ENCODE data around the gene SH3PXD2A.
"Not testable (repeated sequence)": the region's sequence is repeated elsewhere in the genome, so short reads cannot be mapped to it uniquely, and the experiment has no call there.

SH3PXD2A gene

DNA sequence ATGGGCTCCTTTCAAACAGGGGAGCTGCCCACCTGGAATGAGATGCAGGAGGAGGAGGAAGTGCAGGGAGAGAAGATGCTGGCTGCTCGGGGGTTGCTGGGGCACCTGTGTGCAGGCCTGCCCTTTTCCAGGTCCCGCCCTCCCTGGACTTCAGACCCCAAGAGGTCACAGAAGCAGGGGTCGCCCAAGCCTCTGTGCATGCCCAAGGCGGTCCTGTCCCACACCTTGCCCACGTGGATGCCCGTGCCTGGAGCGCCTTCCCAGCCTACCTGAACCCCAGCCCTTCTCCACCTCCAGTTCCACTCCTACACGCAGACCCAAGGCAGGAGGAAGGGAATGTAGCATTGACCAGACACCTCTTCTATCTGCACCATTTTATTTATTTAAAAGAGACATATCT, 71.3 kb downstream of the SH3PXD2A start:
- no peak for DNase-seq

DNA sequence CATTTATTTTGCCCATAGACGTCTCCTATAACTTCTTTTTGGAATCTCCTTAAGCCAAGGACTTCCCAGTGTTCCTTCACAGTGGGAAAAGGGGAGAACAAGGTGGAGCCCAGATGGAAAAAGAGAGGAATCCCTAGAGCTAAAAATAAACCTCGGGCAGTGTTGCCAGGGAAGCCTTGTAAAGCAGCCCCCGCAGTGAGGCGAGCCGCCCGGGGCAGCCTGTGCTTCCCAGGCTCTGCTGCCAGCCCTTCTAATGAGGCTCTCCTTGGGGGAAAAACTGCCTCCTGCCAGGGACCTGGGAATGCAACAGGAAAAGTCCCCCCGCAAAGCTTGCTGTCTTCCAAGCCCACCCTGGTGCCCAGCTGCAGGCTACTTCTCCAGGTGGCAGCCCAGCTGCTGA, 71.7 kb downstream of the SH3PXD2A start:
- no peak for DNase-seq

DNA sequence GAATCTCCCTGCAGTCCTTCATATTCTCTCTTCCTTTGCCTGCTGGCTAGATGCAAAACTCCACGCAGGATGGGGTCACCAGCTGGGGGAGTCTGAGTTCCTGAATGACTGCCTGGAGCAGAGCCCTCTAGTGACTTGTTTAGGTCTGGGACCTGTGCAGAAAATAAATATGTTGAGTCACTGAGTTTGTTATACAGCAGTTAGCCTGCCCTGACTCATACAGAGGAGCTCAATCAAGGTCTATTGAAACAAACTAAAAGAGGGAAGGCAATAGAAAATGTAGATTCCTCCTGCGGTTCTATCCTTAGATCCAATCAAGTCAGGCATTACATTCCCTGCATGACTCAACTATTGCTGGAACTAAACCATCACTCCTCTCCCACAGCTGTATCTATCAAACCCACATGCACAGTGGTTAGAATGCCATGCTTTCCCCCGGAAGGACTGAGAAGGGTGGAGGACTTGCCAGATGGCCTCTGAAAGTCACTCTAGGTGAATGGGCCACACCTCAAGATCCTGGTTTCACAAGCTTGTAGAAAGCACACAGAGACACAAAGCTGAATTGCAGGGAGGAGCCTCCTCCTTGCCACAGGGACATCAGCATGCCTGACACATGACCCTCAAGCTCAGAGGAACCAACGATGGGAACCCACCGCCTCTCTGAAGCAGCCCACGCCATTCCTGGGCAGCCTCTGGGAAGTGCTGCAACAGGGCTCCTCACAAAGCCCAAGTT, 73.9 kb downstream of the SH3PXD2A start:
- DNase-seq, result no peak

DNA sequence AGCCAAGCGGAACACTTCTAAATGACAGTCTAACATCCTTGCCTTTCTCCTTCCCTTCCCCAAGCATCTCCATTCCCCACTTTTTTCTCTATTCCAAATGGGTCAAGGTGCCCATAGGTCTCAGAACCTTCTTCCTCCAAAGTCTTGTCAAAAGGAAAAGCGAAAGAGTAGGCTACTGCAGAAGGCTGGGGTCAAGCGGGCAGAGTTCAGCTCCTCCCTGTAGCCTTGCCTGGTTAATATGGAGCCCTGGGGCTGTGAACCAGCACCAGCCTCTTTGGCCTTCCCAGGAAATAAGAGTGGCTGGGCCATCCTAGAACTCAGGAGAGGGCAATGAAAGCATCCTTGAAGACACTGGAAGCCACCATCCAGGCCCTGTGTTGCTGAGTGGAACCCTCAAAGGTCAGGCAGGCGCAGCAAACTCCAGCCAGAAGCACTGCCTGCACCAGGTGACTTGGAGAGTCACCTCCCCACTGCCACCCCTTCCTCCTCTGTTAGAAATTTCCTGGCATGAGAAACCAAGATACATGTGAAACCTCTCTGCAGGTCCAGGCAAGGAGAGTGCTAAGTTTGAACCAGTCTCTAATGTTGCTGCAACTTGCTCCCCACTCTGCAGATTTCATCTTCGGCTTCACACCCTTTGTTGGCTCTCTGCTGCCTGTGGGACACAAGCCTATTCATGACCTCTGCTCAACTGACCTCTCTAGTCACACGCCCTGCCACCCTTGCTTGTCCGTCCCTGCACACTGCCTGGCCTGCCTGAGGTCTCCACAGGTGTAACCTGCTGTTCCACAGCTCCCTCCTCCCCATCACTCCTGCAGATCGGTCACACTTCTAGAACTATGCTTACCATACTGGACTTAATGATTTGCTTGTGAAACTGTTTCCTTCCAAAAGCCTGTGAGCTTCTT, 74.9 kb downstream of the SH3PXD2A start:
- no peak for DNase-seq

DNA sequence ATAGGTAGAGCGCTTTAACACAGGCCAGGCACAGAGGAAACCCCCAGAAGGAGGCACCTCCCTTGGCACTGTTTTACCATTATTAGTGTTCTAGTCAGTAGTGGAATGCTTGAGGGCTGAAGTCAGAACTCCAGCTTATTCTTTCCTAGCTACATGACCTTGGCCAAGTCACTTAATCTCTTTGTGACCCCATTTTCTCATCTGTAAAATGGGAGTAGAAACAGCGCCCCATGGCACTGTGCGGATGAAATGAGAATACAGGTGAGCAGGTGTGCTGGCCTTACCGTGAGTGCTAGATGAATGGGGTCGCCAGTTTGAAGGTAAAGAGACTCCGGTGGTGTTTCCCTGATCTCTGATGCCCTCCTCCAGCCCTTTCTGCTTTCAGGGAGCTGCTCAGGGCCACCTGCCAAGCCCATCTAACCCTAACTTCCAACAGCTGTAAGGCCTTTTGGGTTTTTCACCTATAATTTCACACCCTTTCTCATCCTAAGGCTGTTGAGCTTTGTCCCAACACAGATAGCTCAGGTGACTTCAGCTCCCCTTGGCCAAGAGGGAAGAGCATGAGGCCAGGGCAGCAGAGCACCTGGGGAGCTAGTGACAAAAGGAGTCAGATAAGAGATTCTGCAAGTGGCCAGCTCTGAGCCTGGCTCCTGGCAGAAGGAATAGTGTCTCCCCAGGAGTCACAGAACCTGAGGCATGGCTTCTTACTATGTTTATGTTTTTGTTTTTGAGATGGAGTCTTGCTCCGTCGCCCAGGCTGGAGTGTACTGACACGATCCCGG, 76.8 kb downstream of the SH3PXD2A start:
- DNase-seq, result no peak

DNA sequence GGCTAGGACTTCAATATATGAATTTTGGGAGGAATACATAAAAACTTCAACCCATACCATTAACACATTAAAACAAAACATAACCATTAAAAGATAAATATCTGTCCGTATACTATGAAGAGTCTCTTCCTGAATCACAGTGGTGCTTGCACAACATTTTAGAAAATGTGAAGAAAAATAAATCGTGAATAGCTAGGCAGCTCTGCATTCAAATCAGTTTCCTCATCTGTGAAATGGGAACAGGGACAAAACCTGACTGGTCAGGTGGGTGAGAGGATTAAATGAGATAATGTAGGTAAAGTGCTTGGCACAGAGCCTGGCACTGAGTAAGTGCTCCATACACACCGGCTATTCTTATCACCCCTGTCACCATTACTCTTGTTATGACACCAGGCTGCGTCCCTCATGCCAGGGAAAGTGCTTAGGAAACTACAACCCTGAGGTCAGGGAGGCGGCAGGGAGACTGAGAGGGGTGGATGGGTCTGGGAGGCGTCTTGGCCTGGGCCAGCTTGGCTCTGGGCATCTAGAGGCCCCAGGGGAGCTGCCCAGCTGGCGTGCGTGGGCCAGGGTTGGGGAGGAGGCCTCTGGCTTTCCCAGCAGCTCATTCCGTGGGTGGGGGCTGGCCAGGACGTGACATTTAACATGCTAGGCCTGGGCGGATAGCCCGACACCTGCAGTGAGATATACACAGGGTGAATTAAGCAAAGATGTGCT, 78.3 kb downstream of the SH3PXD2A start:
- DNase-seq, result no peak

DNA sequence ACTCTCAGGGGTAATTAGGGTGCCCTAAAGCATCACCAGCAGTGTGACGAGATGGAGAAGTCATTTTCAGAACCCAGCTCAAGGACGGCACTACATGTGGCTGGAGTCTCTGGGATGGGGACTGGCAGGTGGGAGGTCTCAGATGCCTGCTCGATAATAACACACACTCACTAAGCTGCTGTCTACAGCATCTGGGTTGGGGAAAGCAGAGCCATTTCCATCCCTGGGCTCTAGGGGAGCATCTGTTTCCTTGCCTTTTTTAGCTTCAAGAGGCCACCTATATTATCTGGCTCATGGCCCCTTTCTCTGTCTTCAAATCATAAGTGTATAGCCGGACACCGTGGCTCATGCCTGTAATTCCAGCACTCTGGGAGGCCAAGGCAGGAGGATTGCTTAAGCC, 79.6 kb downstream of the SH3PXD2A start:
- DNase-seq, result no peak

DNA sequence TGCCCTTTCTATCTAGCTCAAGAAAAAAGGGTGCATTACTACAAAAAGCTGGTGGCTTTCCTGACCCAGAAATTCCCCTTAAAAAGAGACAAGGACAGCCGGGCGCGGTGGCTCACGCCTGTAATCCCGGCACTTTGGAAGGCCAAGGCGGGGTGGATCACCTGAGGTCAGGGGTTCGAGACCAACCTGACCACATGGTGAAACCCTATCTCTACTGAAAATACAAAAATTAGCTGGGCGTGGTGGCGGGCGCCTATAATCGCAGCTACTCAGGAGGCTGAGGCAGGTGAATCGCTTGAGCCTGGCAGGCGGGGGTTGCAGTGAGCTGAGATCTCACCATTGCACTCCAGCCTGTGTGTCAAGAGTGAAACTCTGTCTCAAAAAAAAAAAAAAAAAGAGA, 82.5 kb downstream of the SH3PXD2A start:
- not testable (repeated sequence) for DNase-seq

DNA sequence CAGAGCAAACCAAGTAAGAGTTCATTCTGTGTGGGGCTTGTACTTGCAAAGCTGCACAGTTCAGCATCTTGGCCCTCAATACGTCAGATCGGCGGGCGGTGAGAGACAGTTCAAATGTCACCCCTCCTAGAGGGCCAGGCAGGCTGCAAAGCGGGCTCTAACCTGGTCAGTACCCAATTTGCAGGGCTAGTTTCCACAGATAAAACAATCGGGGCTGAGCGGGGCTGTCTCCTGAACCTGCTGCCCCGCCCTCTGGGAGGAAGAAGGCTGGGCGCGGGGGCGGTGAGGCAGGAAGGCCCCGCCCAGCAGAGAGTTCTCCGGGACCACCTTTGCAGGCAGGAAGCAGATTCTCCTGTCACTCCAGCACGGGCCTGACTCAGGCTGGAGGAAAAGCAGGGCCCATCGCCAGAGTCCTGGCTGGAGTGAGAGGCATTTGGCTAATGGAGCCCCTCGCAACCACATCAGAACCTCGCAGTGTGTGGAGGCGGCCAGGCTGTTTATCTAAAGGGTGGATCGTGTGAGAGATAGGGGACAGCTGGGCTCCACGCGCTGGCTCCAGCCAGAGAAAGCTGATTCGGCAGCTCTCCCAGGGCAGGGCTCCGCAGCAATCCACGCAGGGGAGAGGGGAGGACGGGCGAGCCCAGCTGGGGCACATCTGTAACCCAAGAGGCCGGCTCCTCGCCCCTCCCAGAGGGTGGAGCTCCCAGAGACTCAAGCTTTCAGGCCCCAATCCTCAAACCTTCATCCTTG, 83.1 kb downstream of the SH3PXD2A start:
- peak in 3 of 4 experiments; percentile 16 to 46 (median 31) for DNase-seq

DNA sequence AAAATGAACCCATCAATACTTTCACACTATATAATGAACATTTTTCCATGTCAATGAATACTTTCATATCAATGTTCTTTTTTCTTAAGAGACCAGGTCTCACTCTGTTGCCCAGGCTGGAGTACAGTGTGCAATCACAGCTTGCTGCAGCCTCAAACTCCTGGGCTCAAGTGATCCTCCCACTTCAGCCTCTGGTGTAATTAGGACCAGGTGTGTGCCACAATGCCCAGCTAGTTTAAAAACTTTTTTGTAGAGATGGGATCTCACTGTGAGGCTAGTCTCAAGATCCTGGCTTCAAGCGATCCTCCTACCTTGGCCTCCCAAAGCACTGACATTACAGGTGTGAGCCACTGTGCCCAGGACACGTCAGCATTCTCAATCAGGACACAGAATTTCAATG, 85.2 kb downstream of the SH3PXD2A start:
- DNase-seq, result no peak

DNA sequence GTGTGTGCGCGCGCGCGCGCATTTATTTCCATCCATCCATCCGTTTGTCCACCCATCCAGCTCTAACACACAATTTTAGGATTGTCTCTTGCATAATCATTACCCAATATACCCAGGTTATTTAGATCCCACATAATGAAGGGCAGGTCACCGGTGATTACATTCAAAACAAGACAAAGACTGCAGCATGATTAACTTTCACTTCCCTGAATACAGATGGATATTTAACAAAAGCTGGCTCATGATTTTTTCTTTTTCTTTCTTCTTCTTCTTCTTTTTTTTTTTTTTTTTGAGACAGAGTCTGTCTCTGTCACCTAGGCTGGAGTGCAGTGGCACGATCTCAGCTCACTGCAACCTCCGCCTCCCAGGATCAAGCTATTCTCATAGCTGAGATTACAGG, 86.2 kb downstream of the SH3PXD2A start:
- DNase-seq, result no peak

DNA sequence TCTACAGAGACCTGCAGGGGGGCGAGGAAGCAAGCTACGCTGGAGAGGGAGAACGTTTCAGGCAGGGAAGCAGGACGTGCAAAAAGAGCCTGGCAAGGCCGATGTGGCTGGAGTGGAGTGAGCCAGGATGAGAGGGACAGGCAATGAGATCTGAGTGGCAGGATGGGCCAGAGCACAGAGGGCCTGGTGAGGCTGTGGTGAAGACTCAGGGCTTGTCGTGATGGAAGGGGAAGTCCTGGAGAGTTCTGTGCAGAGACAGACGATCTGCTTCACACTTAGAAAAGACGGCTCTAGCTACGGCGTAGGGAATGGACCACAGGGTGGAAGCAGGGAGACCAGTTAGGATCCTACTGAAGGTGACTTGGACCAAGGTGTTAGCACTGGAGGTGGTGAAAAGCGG, 87.0 kb downstream of the SH3PXD2A start:
- DNase-seq, result no peak

DNA sequence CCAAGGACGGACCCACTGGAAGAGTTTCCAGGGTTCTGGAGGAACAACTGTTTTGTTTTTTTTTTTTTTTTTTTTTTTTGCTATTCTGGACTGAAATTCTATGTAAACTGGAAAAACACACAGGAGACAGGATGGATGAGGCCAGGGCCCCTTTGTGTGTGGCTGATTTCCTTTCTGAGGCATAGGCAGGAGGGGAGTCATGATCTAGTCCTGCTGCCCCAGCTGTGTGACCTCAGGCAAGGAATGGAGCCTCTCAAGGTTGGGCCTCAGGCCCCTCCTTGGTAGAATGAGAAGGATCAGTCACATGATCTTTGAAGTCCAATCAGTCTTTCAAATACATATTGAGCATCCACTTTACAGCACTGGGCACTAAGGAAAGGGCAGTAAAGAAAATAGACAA, 87.6 kb downstream of the SH3PXD2A start:
- DNase-seq, result no peak

DNA sequence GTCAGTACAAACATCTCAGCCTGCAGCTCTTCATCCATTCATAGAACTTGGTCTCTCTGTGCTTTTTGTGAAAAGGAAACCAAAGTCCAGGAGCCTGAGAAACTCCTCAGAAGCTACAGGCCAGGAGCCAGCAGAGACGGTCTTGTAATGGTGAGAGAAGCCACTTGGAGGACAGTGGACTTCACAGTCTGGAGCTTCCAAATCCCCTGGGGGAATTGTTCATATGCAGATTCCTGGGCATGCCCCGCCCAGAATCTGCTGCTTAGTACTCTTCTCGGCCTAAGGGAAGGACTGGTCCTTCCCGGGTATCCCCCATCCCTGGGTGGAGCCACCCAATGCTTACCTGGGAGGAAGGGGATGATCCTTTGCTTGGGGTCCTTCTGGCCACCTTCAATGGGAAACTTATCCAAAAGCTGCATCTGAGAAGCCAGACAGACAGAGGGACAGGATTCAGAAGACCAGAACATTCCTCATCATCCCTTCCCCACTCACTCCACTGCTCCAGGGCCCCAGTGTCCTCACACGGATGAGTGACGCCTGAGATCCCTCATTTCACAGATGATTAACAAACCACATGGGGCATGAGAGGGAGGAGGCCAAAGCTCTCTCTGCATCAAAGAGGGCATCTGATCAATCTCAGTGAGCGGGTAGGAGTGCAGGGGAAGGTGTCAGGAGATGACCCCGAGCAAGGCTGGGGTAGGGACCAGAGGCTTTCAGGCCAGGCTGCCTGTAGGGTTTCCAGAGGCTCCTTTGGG, 88.4 kb downstream of the SH3PXD2A start:
- no peak for DNase-seq

DNA sequence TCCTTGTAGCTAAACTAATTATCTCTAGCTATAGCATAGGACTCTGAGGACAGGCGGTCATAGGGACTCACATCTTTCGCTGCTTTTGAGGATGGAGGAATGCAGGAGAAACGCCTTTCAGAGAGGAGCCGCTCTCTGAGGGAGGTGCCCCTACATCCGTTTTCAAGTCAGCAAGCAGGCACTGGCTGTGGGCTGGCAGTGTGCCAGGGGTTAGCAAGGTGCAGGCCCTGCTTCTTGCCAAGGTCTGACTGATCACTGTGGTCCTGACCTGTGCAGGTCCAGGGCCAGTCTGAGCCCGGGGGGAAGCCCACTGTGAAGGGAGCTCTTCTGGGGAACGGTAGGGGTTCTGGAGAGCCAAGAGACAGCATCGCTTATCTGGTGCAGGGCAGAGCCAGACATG, 89.4 kb downstream of the SH3PXD2A start:
- peak; percentile 12 to 80 (median 56) for DNase-seq

DNA sequence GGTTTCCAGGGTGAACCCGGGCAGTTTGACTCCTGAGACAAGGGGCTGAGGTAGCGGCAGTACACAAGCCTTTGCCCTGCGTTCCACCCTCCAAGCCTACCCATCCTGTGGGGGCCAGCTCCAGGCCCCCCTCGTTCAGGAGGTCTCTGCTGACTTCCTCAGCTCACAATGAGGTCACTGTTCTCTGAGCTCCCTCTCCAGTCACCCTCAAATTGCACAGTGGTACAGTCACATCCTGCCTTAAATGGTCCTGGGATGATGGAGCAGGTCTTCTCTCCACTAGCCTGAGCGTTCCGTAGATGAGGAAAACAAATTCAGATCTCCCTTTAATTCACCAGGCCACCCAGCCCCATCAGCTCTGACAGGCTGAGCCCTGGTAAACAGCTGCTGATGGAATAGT, 90.2 kb downstream of the SH3PXD2A start:
- no peak for DNase-seq

DNA sequence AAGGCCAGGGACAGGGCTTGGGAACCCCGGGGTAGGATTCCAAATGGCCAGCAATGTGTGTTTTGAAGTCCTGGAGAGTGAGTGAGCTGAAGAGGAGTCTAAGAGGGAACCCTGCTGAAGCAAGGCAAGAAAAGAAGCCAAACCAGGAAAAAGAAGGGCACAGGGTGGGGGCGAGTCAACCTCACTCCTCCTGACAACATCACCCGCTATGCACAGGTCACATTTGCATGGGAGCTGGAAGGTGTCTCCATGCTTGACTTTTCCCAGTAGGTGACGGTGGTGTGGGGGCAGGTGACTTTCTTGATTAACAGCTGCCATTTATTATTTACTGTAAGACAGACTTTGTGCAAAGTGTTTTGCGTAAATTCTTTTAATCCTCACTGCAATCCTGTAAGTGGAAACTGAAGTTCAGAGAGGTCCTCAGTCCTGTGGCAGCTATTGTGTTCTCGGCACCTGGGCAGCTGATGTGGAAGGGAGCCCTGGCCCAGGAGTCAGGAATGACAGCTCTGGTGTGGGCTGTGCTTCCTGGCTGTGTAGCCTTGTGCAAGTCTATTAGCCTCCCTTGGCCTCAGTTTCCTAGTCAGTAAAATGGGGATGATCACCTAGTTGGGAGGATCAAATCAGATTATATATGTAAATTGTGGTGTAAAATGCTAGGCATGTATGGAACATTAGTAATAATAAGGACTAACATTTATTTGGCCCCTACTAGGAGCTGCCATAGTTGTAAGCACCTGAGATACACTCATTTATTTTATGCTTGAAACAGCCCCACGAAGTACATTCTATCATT, 90.9 kb downstream of the SH3PXD2A start:
- no peak for DNase-seq

DNA sequence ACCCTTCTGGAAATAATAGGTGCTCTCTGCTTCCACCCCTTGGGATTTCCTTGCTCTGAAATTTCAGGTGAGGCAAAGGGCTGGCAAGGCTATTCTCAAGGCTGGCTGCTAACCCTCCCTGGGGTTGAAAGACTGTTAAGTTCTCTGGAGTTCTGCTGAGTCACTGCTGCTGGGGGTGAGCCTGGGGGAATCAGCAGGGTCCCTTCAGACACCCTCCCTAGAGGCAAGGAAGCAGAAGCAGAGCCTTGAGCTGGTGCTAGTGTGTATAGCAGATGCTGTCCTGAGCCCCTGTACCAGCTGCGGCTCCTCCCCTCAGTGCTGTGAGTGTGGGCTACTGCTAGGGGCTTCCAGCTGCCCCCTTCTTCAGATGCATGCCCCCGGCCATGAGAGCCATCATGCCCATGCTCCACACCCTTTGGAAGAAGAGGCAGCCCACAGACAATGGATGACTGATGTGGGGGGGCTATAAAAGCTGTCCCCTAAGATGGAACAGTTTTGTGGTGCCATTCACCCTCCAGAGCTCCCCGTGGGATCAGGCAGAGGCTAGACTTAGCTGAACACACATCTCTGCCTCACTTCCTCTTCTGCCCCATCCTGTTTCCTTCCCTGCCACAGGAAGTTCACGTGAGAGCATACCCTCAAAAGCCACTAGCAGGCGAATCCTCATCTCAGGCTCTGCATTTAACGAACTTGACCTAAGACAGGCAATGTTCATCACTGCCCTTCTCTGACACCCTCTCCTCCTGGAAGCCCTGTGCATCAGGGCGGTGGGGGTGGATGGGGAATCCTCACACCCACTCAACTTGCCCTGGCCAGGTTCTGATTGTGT, 91.8 kb downstream of the SH3PXD2A start:
- DNase-seq, result no peak

DNA sequence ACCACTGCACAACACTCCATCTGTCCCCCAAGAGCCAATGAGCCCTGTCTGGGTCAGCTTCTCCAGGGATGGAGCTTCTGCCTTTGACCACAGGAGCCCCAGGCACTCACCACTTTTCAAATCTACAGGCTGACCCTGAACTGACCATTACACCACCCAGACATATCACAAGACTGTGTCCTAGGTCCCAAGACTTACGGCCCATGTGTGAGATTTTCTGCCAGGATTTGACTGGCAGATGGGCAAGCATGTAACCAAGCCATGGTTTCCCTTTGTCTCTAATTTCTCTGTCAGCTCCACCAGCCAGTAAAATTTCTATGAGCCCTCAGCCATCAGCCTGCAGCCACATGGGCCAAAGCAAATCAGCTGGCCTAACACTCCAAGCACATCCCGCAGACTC, 92.5 kb downstream of the SH3PXD2A start:
- no peak for DNase-seq
